B cell (primary cell): ENCODE results near the gene KIF23. TPM values are rescaled to one million over a fixed set of nuclear protein-coding genes. Genes with fewer than 3 reads are reported as not detected.

Experiments
- ATAC-seq: fragments of 200-7000 bp; cut with Tn5 transposase; one replicate; pipeline ENCODE4 v1.10.0; 2021; ENCODE audit warnings: low read depth, mild to moderate bottlenecking, moderate number of reproducible peaks, moderate library complexity
- CTCF ChIA-PET: fragments of 350-600 bp; sonication (Branson Sonifier 250); formaldehyde crosslinking; loops from one replicate; lab custom pipeline; 2021; ENCODE audit warnings: antibody characterized with exemption, inconsistent platforms; lab: Charles Lee
- POLR2A ChIA-PET: fragments of 350-600 bp; sonication (Branson Sonifier 250); formaldehyde crosslinking; loops from one replicate; lab custom pipeline; 2021; ENCODE audit warnings: antibody characterized with exemption; lab: Charles Lee
- DNase-seq: peaks from one replicate; pipeline ENCODE4 v3.0.0; 2013
- H2AFZ ChIP-seq: 2 replicates; pipeline ENCODE4 v1.6.1; 2012; ENCODE audit warnings: mild to moderate bottlenecking, low read depth, low read length; ENCODE audit not compliant: insufficient read depth, poor library complexity, severe bottlenecking
- H3K27ac ChIP-seq, 2 donors: 1 replicate in 1 of 2; 2 replicates in 1 of 2; pipeline ENCODE4 v1.5.1; 2012 to 2013; ENCODE audit warnings: low read length in 2 of 2, mild to moderate bottlenecking in 2 of 2, moderate library complexity in 1 of 2
- H3K27me3 ChIP-seq, 4 experiments: fragments of 200-600 bp in 1 of 4; sonication (generic) in 1 of 4; replicated peaks in 1 of 4; 1 replicate in 2 of 4; 2 replicates in 2 of 4; pipeline versions ENCODE4 v1.6.1 to v1.7.0; 2013 to 2016; ENCODE audit warnings: low read length in 3 of 4, mild to moderate bottlenecking in 2 of 4, mixed read lengths in 1 of 4, moderate library complexity in 1 of 4; ENCODE audit not compliant: insufficient read depth in 4 of 4, control insufficient read depth in 3 of 4; ENCODE audit errors: control extremely low read depth in 1 of 4
- H3K36me3 ChIP-seq, 2 experiments: replicated peaks in 1 of 2; 1 replicate in 1 of 2; 2 replicates in 1 of 2; pipeline versions ENCODE4 v1.6.1 to v1.7.1; 2013; ENCODE audit warnings: low read length in 1 of 2; ENCODE audit not compliant: insufficient read depth in 2 of 2, control insufficient read depth in 1 of 2; ENCODE audit errors: control extremely low read depth in 1 of 2, extremely low read depth in 1 of 2
- H3K4me1 ChIP-seq, 2 donors: fragments of 200-600 bp in 1 of 2; sonication (generic) in 1 of 2; 1 replicate in 1 of 2; 2 replicates in 1 of 2; pipeline versions ENCODE4 v1.5.1 to v1.6.1; 2013 to 2017; ENCODE audit warnings: low read length in 2 of 2; ENCODE audit not compliant: control insufficient read depth in 2 of 2, insufficient read depth in 2 of 2
- H3K4me2 ChIP-seq: replicated peaks from 2 replicates; pipeline ENCODE3; 2012; ENCODE audit warnings: mild to moderate bottlenecking, low read depth, low read length; ENCODE audit not compliant: poor library complexity, severe bottlenecking
- H3K4me3 ChIP-seq, 5 experiments: fragments of 200-600 bp in 1 of 5; sonication (generic) in 1 of 5; 1 replicate in 3 of 5; 2 replicates in 2 of 5; pipeline versions ENCODE4 v1.5.1 to v1.7.0; 2011 to 2016; ENCODE audit warnings: low read length in 4 of 5, mild to moderate bottlenecking in 4 of 5, low read depth in 2 of 5, control low read depth in 1 of 5, moderate library complexity in 1 of 5; ENCODE audit not compliant: insufficient read depth in 1 of 5; ENCODE audit errors: control extremely low read depth in 1 of 5, extremely low read depth in 1 of 5
- H3K79me2 ChIP-seq: fragments of 200-600 bp; sonication (generic); one replicate; pipeline ENCODE4 v1.6.0; 2016; ENCODE audit warnings: low read length; ENCODE audit not compliant: control insufficient read depth, insufficient read depth
- H3K9ac ChIP-seq: fragments of 200-600 bp; sonication (generic); 2 replicates; pipeline ENCODE4 v1.6.1; 2017; ENCODE audit warnings: mild to moderate bottlenecking, low read length, moderate library complexity
- H3K9me3 ChIP-seq, 3 donors: one replicate each; pipeline versions ENCODE4 v1.6.1 to v1.7.1; 2013; ENCODE audit warnings: low read length in 2 of 3; ENCODE audit not compliant: control insufficient read depth in 2 of 3, insufficient read depth in 1 of 3; ENCODE audit errors: control extremely low read depth in 1 of 3
- H4K20me1 ChIP-seq: 2 replicates; pipeline ENCODE4 v1.6.0; 2012; ENCODE audit warnings: mild to moderate bottlenecking, low read length; ENCODE audit not compliant: insufficient read depth, control insufficient read depth, poor library complexity, severe bottlenecking
- H3K27ac Mint-ChIP-seq: one replicate; pipeline ENCODE4 v1.8.0; 2021; ENCODE audit warnings: mixed read lengths
- H3K27me3 Mint-ChIP-seq: one replicate; pipeline ENCODE4 v1.8.0; 2021; ENCODE audit warnings: mixed read lengths
- H3K4me1 Mint-ChIP-seq: one replicate; pipeline ENCODE4 v1.8.0; 2021; ENCODE audit warnings: mixed read lengths
- H3K4me3 Mint-ChIP-seq: one replicate; pipeline ENCODE4 v1.8.0; 2021; ENCODE audit warnings: mixed read lengths
- H3K9me3 Mint-ChIP-seq: one replicate; pipeline ENCODE4 v1.8.0; 2022; ENCODE audit warnings: mixed read lengths; ENCODE audit not compliant: insufficient read depth
- CTCF ChIP-seq: fragments of 200-600 bp; IDR thresholded peaks from one replicate; pipeline ENCODE4 v1.8.0; 2022; ENCODE audit warnings: antibody characterized with exemption, mild to moderate bottlenecking
- EZH2 ChIP-seq: IDR thresholded peaks from 2 replicates; pipeline ENCODE4 v1.6.1; 2012; ENCODE audit warnings: borderline replicate concordance, low read depth, mild to moderate bottlenecking, moderate library complexity, low read length; ENCODE audit not compliant: insufficient read depth, poor library complexity, severe bottlenecking
- WGBS: methylation state at CpG from one replicate; pipeline ENCODE4 v1.1.5; 2013; ENCODE audit warnings: missing lambda C conversion rate; ENCODE audit not compliant: insufficient coverage; 5-methylcytosine and 5-hydroxymethylcytosine counted together
- intact Hi-C: fragments of 100-400 bp; cut with micrococcal nuclease; formaldehyde crosslinking; loops from one replicate; pipeline ENCODE4 v1.10.0; 2022
- polyA plus RNA-seq: library from polyadenylated mRNA; depleted of rRNA; stranded (reverse); fragments of >200 nt; gene quantifications from 2 replicates; pipeline ENCODE4 v1.2.3, GENCODE V29; 2012
- total RNA-seq, 2 donors: library from RNA; stranded (reverse); fragments of 120-200 nt in 1 of 2; gene quantifications; 1 replicate in 1 of 2; 2 replicates in 1 of 2; pipeline versions ENCODE4 v1.2.3 to v1.2.4, GENCODE V29; 2013 to 2022

Gene KIF23
- total and polyA plus RNA-seq, 2 donors (not counting 1 experiment from before 2014, with no cell fraction given) = 0.30 to 0.34 TPM

- Histone ChIP-seq H3K27me3 (peaks cover 0 to 3% (median 0%) of the 10 kb centered on the region in 4 experiments), H3K79me2 (no peaks in the 10 kb centered on the region), H3K4me3 (no peak overlapping the region), H3K9me3 (no peaks in the 10 kb centered on the region), H3K36me3 (no peaks in the 10 kb centered on the region), H3K9ac (no peak overlapping the region), H4K20me1 (no peaks in the 10 kb centered on the region), H3K4me1 (peaks cover 3 to 7% of the 10 kb centered on the region in 2 donors), H3K27ac (no peak overlapping the region), H3K4me2 (peak overlapping the region; percentile 45), H2AFZ (peak overlapping the region; percentile 50)
- ChIA-PET CTCF (interaction anchor here (0.8 to 2.9 kb wide), 14 partner anchors 9 to 340 kb away, joined by 3 to 18 read pairs (median 6); partner anchors contain the start of genes GLCE and KIF23), POLR2A (no interaction called here)
- Mint-ChIP-seq H3K4me1 (peaks cover 6% of the 10 kb centered on the region), H3K27me3 (peaks cover 3% of the 10 kb centered on the region), H3K27ac (no peak overlapping the region), H3K4me3 (no peak overlapping the region), H3K9me3 (no peaks in the 10 kb centered on the region)
- no peak for ATAC-seq
- DNase-seq = no peak
- 53% methylated on average over 9 of the region's 11 CpGs for WGBS
- no peak for TF ChIP-seq CTCF
- no peak for TF ChIP-seq EZH2
- intact Hi-C loops = loop anchor here (1.0 kb wide), 1 partner anchor 234 kb away; the partner anchor contains the start of gene GLCE
Measured at GRCh38 chr15:69393831-69394491, 20.2 kb upstream of the KIF23 start.
